ENCODE results near the gene NDUFAF8. TPM values are rescaled to one million over a fixed set of nuclear protein-coding genes. Genes with fewer than 3 reads are reported as not detected.

NDUFAF8 gene
- total RNA-seq, 4 donors from 2014 or later: 22.0 to 67.0 (median 34.3) TPM

GRCh38 chr17:81197831-81198490, 41.2 kb upstream of the NDUFAF8 start:
- peaks cover 0 to 33% (median 0%) of the 10 kb centered on the region in 3 donors for H3K36me3 ChIP-seq
- WGBS, 2 donors: 96 to 100% methylated on average over 1 to 4 of the region's 21 CpGs
- no peak for DNase-seq
- no peak overlapping the region for H3K4me3 ChIP-seq
- peaks cover 0 to 29% (median 0%) of the 10 kb centered on the region in 3 donors for H3K4me1 ChIP-seq
- no peak for TF ChIP-seq POLR2A (IDR thresholded peaks at IDR 0.05)
- no peak for TF ChIP-seq CTCF (IDR thresholded peaks at IDR 0.05)
- no peaks in the 10 kb centered on the region for H3K9me3 ChIP-seq
- no peak overlapping the region for H3K27ac ChIP-seq
- H3K27me3 ChIP-seq: no peaks in the 10 kb centered on the region
- intact Hi-C loops (cut with DNase I): no loop called here

- WGBS, 2 donors: 83 to 94% methylated on average over 2 to 10 of the region's 22 CpGs
- no peak for DNase-seq
- TF ChIP-seq CTCF (IDR thresholded peaks at IDR 0.05): no peak
- no peak for TF ChIP-seq POLR2A (IDR thresholded peaks at IDR 0.05)
- no peaks in the 10 kb centered on the region for H3K9me3 ChIP-seq
- H3K4me3 ChIP-seq: no peak overlapping the region
- H3K36me3 ChIP-seq: peaks cover 0 to 43% (median 0%) of the 10 kb centered on the region in 3 donors
- peaks cover 0 to 29% (median 0%) of the 10 kb centered on the region in 3 donors for H3K4me1 ChIP-seq
- no peaks in the 10 kb centered on the region for H3K27me3 ChIP-seq
- H3K27ac ChIP-seq: no peak overlapping the region
- intact Hi-C loops (cut with DNase I): no loop called here
These were observed 40.2 kb upstream of the NDUFAF8 start for GRCh38 chr17:81198826-81199481.

GRCh38 chr17:81199482-81199830, 39.7 kb upstream of the NDUFAF8 start:
- Histone ChIP-seq H3K27ac (no peak overlapping the region), H3K27me3 (no peaks in the 10 kb centered on the region), H3K36me3 (peaks cover 0 to 45% (median 0%) of the 10 kb centered on the region in 3 donors), H3K4me1 (peaks cover 0 to 29% (median 0%) of the 10 kb centered on the region in 3 donors), H3K4me3 (no peak overlapping the region), H3K9me3 (no peaks in the 10 kb centered on the region)
- TF ChIP-seq POLR2A (IDR thresholded peaks at IDR 0.05): no peak
- TF ChIP-seq CTCF (IDR thresholded peaks at IDR 0.05): no peak
- WGBS, 2 donors: 93 to 94% methylated on average over 3 to 6 of the region's 18 CpGs
- no peak for DNase-seq
- intact Hi-C loops (cut with DNase I): no loop called here

- no peak for DNase-seq
- H3K27me3 ChIP-seq: no peaks in the 10 kb centered on the region
- peaks cover 0 to 29% (median 0%) of the 10 kb centered on the region in 3 donors for H3K4me1 ChIP-seq
- H3K27ac ChIP-seq: no peak overlapping the region
- TF ChIP-seq POLR2A (IDR thresholded peaks at IDR 0.05): no peak
- no peak for TF ChIP-seq CTCF (IDR thresholded peaks at IDR 0.05)
- intact Hi-C loops (cut with DNase I): no loop called here
- WGBS, 2 donors: 87% methylated on average over 3 of the region's 18 CpGs; no CpG with 5 or more reads in 1 of the 2 donors
- no peaks in the 10 kb centered on the region for H3K9me3 ChIP-seq
- H3K36me3 ChIP-seq: peaks cover 0 to 45% (median 0%) of the 10 kb centered on the region in 3 donors
- H3K4me3 ChIP-seq: no peak overlapping the region
These were observed 38.9 kb upstream of the NDUFAF8 start for GRCh38 chr17:81200201-81200600.

Data from esophagus squamous epithelium (tissue), 5 donors.